ENCODE measurements around the gene SPSB1. TPM values are rescaled to one million over a fixed set of nuclear protein-coding genes. Genes with fewer than 3 reads are reported as not detected.
A peak's percentile ranks its signal among the peaks of the same experiment; 100 is the strongest.

The SPSB1 gene
- polyA plus RNA-seq, 1 donor (not counting 4 experiments of a cell fraction or from before 2014, with no cell fraction given) = 19.8 TPM

DNA sequence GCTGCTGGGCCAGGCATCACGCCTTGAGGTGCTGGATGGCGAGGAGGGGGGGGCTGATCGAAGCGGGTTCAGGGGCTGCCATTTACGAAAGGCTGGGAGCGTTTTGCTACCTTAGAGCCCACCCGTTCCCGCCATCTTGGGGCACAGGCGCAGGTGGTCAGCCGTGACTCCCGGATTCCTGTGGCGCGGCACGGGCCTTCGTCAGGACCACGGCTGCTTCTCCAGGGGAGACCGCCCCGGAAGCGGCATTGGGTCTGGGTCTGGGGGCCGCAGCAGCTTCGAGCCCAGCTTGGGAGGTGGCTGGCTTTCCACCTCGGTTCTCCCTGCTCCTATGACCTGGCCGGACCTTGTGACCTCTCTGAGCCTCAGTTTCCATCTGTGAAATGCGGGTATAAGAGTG is 23.8 kb downstream of the SPSB1 start:
- DNase-seq (ENCODE audit: low read depth, low spot score) = no peak
- Histone ChIP-seq H3K9me3 (ENCODE audit: control insufficient read depth, low read depth, low read length) (no peaks in the 10 kb centered on the region), H2AFZ (ENCODE audit: control insufficient read depth, low read length) (no peak overlapping the region), H4K20me1 (ENCODE audit: control insufficient read depth, extremely low read depth, insufficient read depth, low read length) (peaks cover 6% of the 10 kb centered on the region), H3K27ac (ENCODE audit: control insufficient read depth, insufficient read depth, low read length) (peak overlapping the region; percentile 58), H3K4me1 (ENCODE audit: control insufficient read depth, extremely low read depth, insufficient read depth, low read length) (peaks cover 38% of the 10 kb centered on the region), H3K27me3 (ENCODE audit: control insufficient read depth, extremely low read depth, insufficient read depth, low read length) (no peaks in the 10 kb centered on the region), H3K79me2 (ENCODE audit: control insufficient read depth, insufficient read depth, low read length) (peaks cover 63% of the 10 kb centered on the region), H3K9me1 (ENCODE audit: control insufficient read depth, extremely low read depth, insufficient read depth, low read length) (peaks cover 2% of the 10 kb centered on the region), H3K9ac (ENCODE audit: control insufficient read depth, extremely low read depth, insufficient read depth, low read length) (peak overlapping the region; percentile 61), H3K4me2 (ENCODE audit: control insufficient read depth, extremely low read depth, insufficient read depth, low read depth, low read length) (no peak overlapping the region), H3K36me3 (ENCODE audit: control insufficient read depth in 2 of 2, extremely low read depth in 1 of 2, insufficient read depth in 2 of 2, low read length in 2 of 2) (peaks cover 3 to 9% of the 10 kb centered on the region in 2 experiments), H3K4me3 (ENCODE audit: control insufficient read depth in 2 of 3, extremely low read depth in 1 of 3, insufficient read depth in 2 of 3, low read depth in 1 of 3, low read length in 3 of 3) (no peak overlapping the region)
- no peak for FAIRE-seq
- dilution Hi-C loops (cut with MboI; ENCODE audit: extremely low pct_ligation_motif_present, low sequenced_read_pairs) = no loop called here
- TF ChIP-seq EZH2 (IDR thresholded peaks at IDR 0.05; ENCODE audit: low read length) = no peak
- TF ChIP-seq, protein P1, sequence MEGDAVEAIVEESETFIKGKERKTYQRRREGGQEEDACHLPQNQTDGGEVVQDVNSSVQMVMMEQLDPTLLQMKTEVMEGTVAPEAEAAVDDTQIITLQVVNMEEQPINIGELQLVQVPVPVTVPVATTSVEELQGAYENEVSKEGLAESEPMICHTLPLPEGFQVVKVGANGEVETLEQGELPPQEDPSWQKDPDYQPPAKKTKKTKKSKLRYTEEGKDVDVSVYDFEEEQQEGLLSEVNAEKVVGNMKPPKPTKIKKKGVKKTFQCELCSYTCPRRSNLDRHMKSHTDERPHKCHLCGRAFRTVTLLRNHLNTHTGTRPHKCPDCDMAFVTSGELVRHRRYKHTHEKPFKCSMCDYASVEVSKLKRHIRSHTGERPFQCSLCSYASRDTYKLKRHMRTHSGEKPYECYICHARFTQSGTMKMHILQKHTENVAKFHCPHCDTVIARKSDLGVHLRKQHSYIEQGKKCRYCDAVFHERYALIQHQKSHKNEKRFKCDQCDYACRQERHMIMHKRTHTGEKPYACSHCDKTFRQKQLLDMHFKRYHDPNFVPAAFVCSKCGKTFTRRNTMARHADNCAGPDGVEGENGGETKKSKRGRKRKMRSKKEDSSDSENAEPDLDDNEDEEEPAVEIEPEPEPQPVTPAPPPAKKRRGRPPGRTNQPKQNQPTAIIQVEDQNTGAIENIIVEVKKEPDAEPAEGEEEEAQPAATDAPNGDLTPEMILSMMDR (optimal IDR thresholded peaks at IDR 0.05 in 1 of 3, IDR thresholded peaks at IDR 0.05 in 1 of 3, conservative IDR thresholded peaks at IDR 0.05 in 1 of 3; ENCODE audit: extremely low read depth in 1 of 3, insufficient read depth in 2 of 3, low read length in 3 of 3) = no peak

DNA sequence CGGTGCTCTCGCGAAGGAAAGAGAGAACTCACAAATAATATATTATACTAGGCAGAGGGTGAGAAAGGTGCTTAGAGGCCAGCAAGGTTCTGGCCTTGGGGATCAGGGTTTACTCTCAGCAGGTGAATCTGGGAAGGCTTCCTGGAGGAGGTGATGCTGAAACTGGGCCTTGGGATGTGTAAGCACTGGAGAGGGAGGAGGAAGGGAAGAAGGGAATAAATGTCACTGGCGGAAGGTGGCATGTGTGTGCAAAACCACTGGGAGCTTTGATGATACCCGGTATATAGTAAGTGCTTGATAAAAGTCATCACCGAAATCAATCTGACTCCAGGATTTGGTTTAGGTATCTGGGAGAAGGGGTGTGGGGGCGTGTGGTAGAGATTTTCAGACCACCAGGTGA is 24.4 kb downstream of the SPSB1 start:
- TF ChIP-seq, protein P1 (optimal IDR thresholded peaks at IDR 0.05 in 1 of 3, IDR thresholded peaks at IDR 0.05 in 1 of 3, conservative IDR thresholded peaks at IDR 0.05 in 1 of 3; ENCODE audit: extremely low read depth in 1 of 3, insufficient read depth in 2 of 3, low read length in 3 of 3) = no peak
- no peak for TF ChIP-seq EZH2 (IDR thresholded peaks at IDR 0.05; ENCODE audit: low read length)
- H3K27me3 ChIP-seq (ENCODE audit: control insufficient read depth, extremely low read depth, insufficient read depth, low read length) = no peaks in the 10 kb centered on the region
- H3K4me3 ChIP-seq (ENCODE audit: control insufficient read depth in 2 of 3, extremely low read depth in 1 of 3, insufficient read depth in 2 of 3, low read depth in 1 of 3, low read length in 3 of 3) = no peak overlapping the region
- FAIRE-seq (no peak), DNase-seq (ENCODE audit: low read depth, low spot score) (no peak)
- H3K79me2 ChIP-seq (ENCODE audit: control insufficient read depth, insufficient read depth, low read length) = peaks cover 64% of the 10 kb centered on the region
- H3K9ac ChIP-seq (ENCODE audit: control insufficient read depth, extremely low read depth, insufficient read depth, low read length) = no peak overlapping the region
- dilution Hi-C loops (cut with MboI; ENCODE audit: extremely low pct_ligation_motif_present, low sequenced_read_pairs) = no loop called here
- H4K20me1 ChIP-seq (ENCODE audit: control insufficient read depth, extremely low read depth, insufficient read depth, low read length) = peaks cover 11% of the 10 kb centered on the region
- peaks cover 2% of the 10 kb centered on the region for H3K9me1 ChIP-seq (ENCODE audit: control insufficient read depth, extremely low read depth, insufficient read depth, low read length)
- peaks cover 44% of the 10 kb centered on the region for H3K4me1 ChIP-seq (ENCODE audit: control insufficient read depth, extremely low read depth, insufficient read depth, low read length)
- H3K9me3 ChIP-seq (ENCODE audit: control insufficient read depth, low read depth, low read length) = no peaks in the 10 kb centered on the region
- peaks cover 3 to 6% of the 10 kb centered on the region in 2 experiments for H3K36me3 ChIP-seq (ENCODE audit: control insufficient read depth in 2 of 2, extremely low read depth in 1 of 2, insufficient read depth in 2 of 2, low read length in 2 of 2)
- no peak overlapping the region for H3K4me2 ChIP-seq (ENCODE audit: control insufficient read depth, extremely low read depth, insufficient read depth, low read depth, low read length)
- no peak overlapping the region for H2AFZ ChIP-seq (ENCODE audit: control insufficient read depth, low read length)
- H3K27ac ChIP-seq (ENCODE audit: control insufficient read depth, insufficient read depth, low read length) = peak overlapping the region; percentile 32

All from keratinocyte (primary cell).